HepG2 (cell line): Measurements from ENCODE around the gene EFL1. TPM values are rescaled to one million over a fixed set of nuclear protein-coding genes. Genes with fewer than 3 reads are reported as not detected.
A peak's percentile ranks its signal among the peaks of the same experiment; 100 is the strongest.

Experiments
- AHR ChIP-seq: IDR thresholded peaks from 2 replicates; pipeline ENCODE4 v1.6.1; 2018; ENCODE audit warnings: missing genetic modification reagents, missing compliant biosample characterization
- HOMEZ ChIP-seq: IDR thresholded peaks from 2 replicates; pipeline ENCODE4 v1.6.1; 2016; ENCODE audit warnings: low read depth
- KLF9 ChIP-seq: IDR thresholded peaks from 2 replicates; pipeline ENCODE4 v1.6.1; 2016; ENCODE audit warnings: low read depth
- POLR2AphosphoS5 ChIP-seq: IDR thresholded peaks from 2 replicates; pipeline ENCODE4 v1.6.1; 2012; ENCODE audit warnings: low read depth, low read length
- REL ChIP-seq: sonication (generic); formaldehyde crosslinking; conservative IDR thresholded peaks from 2 replicates; pipeline ENCODE4 v1.8.0; 2022; ENCODE audit warnings: mild to moderate bottlenecking, missing genetic modification reagents, moderate library complexity
- SIN3A ChIP-seq: IDR thresholded peaks from 2 replicates; pipeline ENCODE4 v1.6.1; 2011; ENCODE audit warnings: low read depth, mild to moderate bottlenecking, control low read depth, low read length, borderline replicate concordance
- SMARCE1 ChIP-seq: fragments of 450-650 bp; IDR thresholded peaks from 2 replicates; pipeline ENCODE4 v1.6.1; 2017; ENCODE audit warnings: borderline replicate concordance
- TOE1 ChIP-seq: sonication (generic); formaldehyde crosslinking; IDR thresholded peaks from 2 replicates; pipeline ENCODE4 v1.4.0; 2020; ENCODE audit warnings: mild to moderate bottlenecking, missing genetic modification reagents
- ZHX1 ChIP-seq: sonication (generic); formaldehyde crosslinking; IDR thresholded peaks from 2 replicates; pipeline ENCODE4 v1.8.1; 2022; ENCODE audit warnings: low read depth, mild to moderate bottlenecking, missing genetic modification reagents
- ZNF468 ChIP-seq: sonication (generic); formaldehyde crosslinking; IDR thresholded peaks from 2 replicates; pipeline ENCODE4 v1.8.0; 2022; ENCODE audit warnings: mild to moderate bottlenecking, moderate library complexity, missing genetic modification reagents
- ZNF512 ChIP-seq: sonication (generic); formaldehyde crosslinking; IDR thresholded peaks from 2 replicates; pipeline ENCODE4 v1.4.0; 2020; ENCODE audit warnings: mild to moderate bottlenecking, missing genetic modification reagents
- ZNF562 ChIP-seq: sonication (generic); formaldehyde crosslinking; IDR thresholded peaks from 2 replicates; pipeline ENCODE4 v1.8.0; 2022; ENCODE audit warnings: missing genetic modification reagents, borderline replicate concordance
- polyA plus RNA-seq, 8 experiments: library from polyadenylated mRNA; depleted of rRNA in 3 of 8; stranded (reverse) in 7 of 8; unstranded in 1 of 8; fragments of >200 nt; fragmentation: Illumina TruSeq in 4 of 8; extraction: Trizol in 4 of 8; gene quantifications; 2 replicates each; pipeline versions ENCODE4 v1.2.1 to v1.2.3, GENCODE V29; 2011 to 2016; ENCODE audit warnings: low read depth in 4 of 8, missing spikeins in 1 of 8, mixed read lengths in 1 of 8; ENCODE audit not compliant: insufficient read depth in 1 of 8
- total RNA-seq, 5 experiments: library from RNA; depleted of rRNA; stranded (reverse); fragments of >200 nt; fragmentation: Illumina TruSeq; extraction: Trizol; gene quantifications; 2 replicates each; pipeline ENCODE4 v1.2.3, GENCODE V29; 2016; ENCODE audit warnings: low read depth in 1 of 5
- TF ChIP-seq, protein P1 (sequence below): fragments of 450-650 bp; IDR thresholded peaks from 2 replicates; pipeline ENCODE4 v1.6.1; 2017; ENCODE audit warnings: mild to moderate bottlenecking
- TF ChIP-seq, protein P2 (sequence below): IDR thresholded peaks from 2 replicates; pipeline ENCODE4 v1.6.1; 2012; ENCODE audit warnings: low read depth, low read length, improper control_type of control experiment
- TF ChIP-seq, protein P3 (sequence below): sonication (generic); formaldehyde crosslinking; IDR thresholded peaks from 2 replicates; pipeline ENCODE4 v1.5.0; 2020; ENCODE audit warnings: mild to moderate bottlenecking, missing genetic modification reagents

EFL1 gene
- total and polyA plus RNA-seq, 2 of the 13 experiments (the other 11 are each of a cell fraction or from before 2014, with no cell fraction given) = 6.4 to 12.0 TPM

DNA sequence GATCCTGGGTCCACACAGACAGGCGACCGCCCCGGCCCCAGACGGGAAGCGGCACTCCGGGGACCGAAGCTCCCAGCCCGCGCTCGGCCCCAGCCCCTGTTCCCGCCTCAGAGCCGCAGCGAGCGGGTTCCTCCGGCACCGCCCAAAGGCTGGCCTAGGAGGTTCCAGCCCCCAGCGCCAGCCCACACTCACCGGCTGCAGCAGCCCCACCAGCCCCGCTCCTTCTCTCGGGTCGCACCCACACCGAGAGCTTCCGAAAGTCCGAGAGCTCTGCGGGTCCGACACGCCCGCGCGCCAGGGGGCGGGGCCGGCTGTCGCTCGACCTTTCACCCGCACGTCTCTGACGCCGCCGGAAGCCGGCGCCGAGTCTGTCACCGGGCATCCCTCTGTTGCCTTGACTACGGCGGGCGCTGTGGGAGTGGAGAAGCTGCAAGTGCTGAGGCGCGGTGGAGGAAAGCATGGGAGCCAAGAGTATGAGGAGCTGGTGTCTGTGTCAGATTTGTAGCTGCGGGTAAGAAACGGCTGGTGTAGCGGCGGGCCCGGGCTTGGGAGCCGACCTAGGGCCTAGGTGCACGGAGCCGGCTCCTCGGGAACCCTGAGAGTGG lies at the start of gene EFL1, which contains the start of gene SAXO2 (continued):
- no peak for TF ChIP-seq ZHX1 (CRISPR knock-in tag)
- no peak for TF ChIP-seq ZNF512 (CRISPR knock-in tag)
- no peak for TF ChIP-seq ZNF562 (CRISPR knock-in tag)
- no peak for TF ChIP-seq ZNF468 (CRISPR knock-in tag)
- TF ChIP-seq, protein P1, sequence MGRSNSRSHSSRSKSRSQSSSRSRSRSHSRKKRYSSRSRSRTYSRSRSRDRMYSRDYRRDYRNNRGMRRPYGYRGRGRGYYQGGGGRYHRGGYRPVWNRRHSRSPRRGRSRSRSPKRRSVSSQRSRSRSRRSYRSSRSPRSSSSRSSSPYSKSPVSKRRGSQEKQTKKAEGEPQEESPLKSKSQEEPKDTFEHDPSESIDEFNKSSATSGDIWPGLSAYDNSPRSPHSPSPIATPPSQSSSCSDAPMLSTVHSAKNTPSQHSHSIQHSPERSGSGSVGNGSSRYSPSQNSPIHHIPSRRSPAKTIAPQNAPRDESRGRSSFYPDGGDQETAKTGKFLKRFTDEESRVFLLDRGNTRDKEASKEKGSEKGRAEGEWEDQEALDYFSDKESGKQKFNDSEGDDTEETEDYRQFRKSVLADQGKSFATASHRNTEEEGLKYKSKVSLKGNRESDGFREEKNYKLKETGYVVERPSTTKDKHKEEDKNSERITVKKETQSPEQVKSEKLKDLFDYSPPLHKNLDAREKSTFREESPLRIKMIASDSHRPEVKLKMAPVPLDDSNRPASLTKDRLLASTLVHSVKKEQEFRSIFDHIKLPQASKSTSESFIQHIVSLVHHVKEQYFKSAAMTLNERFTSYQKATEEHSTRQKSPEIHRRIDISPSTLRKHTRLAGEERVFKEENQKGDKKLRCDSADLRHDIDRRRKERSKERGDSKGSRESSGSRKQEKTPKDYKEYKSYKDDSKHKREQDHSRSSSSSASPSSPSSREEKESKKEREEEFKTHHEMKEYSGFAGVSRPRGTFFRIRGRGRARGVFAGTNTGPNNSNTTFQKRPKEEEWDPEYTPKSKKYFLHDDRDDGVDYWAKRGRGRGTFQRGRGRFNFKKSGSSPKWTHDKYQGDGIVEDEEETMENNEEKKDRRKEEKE = no peak
- TF ChIP-seq AHR (CRISPR knock-in tag) = no peak
- TF ChIP-seq SIN3A = peak; percentile 67; the same call in 1 of the 2 replicates
- TF ChIP-seq, protein P2, sequence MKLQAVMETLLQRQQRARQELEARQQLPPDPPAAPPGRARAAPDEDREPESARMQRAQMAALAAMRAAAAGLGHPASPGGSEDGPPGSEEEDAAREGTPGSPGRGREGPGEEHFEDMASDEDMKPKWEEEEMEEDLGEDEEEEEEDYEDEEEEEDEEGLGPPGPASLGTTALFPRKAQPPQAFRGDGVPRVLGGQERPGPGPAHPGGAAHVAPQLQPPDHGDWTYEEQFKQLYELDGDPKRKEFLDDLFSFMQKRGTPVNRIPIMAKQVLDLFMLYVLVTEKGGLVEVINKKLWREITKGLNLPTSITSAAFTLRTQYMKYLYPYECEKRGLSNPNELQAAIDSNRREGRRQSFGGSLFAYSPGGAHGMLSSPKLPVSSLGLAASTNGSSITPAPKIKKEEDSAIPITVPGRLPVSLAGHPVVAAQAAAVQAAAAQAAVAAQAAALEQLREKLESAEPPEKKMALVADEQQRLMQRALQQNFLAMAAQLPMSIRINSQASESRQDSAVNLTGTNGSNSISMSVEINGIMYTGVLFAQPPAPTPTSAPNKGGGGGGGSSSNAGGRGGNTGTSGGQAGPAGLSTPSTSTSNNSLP = no peak
- no peak for TF ChIP-seq SMARCE1
- TF ChIP-seq HOMEZ (CRISPR knock-in tag) = no peak
- TF ChIP-seq KLF9 (CRISPR knock-in tag) = no peak
- TF ChIP-seq REL (CRISPR knock-in tag) = no peak
- peak; percentile 52; the same call in 1 of the 2 replicates for TF ChIP-seq TOE1
- peak; percentile 77 for TF ChIP-seq POLR2AphosphoS5
- TF ChIP-seq, protein P3, sequence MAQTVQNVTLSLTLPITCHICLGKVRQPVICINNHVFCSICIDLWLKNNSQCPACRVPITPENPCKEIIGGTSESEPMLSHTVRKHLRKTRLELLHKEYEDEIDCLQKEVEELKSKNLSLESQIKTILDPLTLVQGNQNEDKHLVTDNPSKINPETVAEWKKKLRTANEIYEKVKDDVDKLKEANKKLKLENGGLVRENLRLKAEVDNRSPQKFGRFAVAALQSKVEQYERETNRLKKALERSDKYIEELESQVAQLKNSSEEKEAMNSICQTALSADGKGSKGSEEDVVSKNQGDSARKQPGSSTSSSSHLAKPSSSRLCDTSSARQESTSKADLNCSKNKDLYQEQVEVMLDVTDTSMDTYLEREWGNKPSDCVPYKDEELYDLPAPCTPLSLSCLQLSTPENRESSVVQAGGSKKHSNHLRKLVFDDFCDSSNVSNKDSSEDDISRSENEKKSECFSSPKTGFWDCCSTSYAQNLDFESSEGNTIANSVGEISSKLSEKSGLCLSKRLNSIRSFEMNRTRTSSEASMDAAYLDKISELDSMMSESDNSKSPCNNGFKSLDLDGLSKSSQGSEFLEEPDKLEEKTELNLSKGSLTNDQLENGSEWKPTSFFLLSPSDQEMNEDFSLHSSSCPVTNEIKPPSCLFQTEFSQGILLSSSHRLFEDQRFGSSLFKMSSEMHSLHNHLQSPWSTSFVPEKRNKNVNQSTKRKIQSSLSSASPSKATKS = no peak
